CD4-positive, alpha-beta T cell treated with Interleukin-4 for 1 hour (primary cell): ENCODE results near the gene MACROD2.

Experiments
- DNase-seq, 2 donors: peaks; one replicate each; pipeline ENCODE4 v3.0.0-alpha.2; 2020 to 2022

MACROD2 gene

DNA sequence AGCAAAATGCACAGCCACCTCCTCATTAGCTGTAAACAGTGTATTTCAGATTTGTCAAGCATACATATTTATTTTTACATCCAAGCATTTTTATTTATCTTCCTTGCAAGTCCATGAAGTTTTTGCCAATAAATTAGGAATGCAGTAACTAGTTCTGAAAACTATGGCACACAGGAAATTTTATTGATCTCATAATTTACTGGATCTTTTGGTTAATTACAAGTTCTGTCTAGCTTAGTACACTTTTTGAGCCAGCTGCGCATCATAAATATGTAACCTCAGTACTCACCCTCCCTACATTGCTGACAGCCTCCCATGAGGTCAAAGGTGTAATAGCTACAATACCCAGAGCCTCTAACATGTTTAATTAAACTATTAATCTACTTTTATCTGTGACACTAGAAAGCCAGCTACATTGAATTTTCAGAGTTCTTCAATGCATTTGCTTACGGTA lies 1679.8 kb downstream of the MACROD2 start:
- no peak for DNase-seq

DNA sequence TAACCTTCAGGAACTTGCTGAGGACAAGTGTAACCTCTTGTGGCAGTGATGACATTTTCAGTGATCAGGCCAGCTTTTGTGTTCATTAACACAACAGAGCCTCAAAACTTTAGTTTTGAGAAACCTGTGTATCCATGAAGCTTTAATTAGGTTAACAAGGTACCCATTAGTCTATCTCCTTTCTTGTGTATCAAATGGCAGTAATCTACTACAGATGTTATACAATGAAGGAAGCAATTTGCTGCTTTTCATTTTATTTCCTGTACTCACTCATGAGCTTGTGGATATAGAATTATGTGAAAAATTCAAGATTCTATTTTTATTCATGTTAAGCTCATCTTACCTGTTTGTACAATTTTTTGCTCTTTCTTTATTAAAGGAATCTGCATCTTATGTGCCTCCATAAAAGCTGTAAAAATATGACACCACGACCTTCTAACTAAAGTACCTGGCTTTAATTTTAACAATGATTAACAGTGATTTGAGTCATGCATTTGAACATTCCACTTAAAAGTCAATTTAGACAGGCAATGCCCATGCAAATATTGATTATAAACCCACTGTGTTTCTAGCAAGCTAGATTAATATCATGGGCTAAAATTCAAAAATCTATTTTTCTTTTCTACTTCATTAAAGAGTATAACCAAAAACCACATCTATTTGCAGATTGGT lies 1680.6 kb downstream of the MACROD2 start:
- DNase-seq: no peak

DNA sequence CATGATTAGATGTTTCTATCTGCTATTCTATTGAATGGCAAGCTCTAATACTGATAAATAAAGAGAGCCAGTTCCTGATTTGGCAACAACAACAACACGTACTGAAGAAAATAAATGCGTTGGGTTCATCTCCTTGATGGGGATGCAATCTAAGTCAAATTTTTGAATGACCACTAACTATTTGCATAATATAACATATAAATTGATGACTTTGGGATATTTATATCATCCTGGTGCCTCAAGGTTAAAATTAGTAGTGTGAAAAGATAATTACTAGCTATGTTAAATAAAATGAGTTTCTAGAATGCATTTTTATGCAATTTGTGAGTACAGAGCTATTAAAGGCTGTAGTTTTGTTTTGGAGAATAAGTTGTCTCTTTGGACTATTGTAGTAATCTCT lies 1681.5 kb downstream of the MACROD2 start:
- no peak for DNase-seq

DNA sequence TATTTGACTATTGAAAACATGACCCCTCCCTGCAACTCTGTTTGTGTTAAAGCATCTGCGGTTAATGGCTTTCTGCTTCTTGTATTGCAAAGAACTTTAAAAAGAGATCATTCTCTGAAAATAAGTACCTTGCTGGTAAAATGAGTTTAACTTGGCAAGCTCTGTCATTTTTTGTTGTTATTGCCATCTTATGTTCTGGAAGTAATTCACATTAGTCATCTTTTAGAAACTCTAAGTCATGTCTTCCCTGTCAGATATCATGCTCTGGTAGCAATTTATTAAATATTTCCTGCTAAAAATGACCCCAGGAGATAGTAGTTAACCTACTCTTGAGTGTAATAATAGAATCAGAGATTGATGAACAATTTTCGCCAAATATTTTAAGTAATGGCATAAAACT lies 1687.4 kb downstream of the MACROD2 start:
- no peak for DNase-seq

DNA sequence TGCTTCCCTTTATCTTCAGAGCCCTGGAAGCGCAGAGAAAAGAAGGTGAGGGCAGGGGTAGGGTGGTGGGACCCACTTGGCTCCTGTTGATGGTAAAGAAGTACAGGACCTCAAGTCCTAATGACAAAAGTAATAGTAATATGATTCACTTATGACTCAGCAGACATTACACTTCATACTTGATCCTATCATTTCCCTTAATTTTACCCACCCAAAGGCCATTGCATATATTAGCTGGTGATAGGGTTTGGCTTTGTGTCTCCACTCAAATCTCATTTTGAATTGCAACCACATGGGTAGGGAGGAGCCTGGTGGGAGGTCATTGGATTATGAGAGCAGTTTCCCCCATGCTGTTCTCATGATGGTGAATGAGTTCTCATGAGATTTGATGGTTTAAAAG lies 1697.3 kb downstream of the MACROD2 start:
- DNase-seq: no peak

DNA sequence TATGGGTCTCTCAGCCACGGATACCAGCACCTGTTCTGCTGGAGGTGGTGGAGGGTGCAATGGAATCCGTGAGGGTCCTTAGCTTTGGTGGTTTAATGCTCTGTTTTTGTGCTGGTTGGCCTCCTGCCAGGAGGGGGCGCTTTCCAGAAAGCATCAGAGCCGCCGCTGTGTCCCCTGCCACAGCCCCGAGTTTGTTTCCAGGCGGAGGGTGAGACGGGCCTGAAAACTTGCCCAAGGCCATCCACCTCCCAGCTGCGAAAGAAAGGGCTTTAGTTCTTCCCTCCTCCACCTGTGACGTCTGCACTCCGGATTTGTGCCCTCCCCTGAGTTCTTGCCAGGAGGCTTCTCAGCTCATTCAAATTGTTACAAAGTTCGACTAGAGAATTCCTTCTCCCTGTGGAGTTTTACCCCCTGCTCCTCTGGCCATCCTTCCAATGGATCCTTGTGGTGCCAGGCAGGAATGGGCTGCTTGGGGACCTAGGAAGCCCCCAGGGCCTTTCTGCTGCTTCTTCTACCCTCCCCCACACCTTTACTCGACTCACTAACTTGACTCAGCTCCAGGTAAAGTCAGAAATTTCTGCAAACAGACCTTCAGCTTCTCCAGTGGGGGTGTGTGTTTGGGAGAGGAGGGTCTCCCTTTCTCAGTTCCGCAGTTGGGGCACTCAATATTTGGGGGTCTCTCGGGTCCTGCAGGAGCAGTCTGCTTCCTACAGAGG lies 1704.3 kb downstream of the MACROD2 start:
- no peak for DNase-seq

DNA sequence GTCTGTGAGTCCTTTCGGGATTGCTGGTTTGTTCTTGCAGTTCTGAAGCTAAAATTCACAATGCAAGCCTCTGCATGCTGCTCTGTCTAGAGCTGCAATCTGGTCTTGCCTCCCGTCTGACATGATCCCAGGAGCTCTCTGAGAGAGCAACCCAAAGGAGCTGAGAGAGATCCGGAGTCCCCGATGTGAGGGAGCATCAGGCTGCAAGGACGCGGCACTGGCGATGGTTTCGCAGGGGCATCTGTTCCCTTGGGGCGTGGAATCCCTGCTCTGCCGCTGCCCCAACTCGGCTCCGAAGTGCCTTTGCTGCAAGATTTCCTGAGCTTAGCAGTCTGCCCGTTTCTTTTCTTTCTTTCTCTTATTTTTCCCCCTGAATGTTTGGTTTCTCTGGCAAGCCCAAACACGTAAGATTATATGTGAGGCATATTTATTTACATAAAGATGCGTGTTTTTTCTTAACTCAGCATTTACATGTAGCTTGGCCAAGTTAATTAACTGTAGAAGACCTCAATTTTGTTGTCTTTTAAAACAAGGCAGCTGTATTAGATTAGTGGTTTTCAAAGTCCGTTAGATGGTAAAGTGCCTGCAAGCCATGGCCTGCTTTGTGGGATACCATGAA lies 1704.9 kb downstream of the MACROD2 start:
- DNase-seq: no peak

DNA sequence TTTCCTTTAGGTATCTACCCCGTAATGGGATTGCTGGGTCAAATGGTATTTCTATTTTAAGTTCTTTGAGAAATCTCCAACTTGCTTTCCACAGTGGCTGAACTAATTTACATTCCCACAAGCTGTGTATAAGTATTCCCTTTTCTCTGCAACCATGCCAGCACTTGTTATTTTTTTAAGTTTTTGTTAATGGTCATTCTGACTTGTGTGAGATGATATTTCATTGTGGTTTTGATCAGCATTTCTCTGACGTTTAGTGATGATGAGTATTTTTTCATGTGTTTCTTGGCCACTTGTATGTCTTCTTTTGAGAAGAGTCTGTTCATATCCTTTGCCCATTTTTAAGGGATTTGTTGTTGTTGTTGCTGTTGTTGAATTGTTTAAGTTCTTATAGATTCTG lies 1706.8 kb downstream of the MACROD2 start:
- no peak for DNase-seq

DNA sequence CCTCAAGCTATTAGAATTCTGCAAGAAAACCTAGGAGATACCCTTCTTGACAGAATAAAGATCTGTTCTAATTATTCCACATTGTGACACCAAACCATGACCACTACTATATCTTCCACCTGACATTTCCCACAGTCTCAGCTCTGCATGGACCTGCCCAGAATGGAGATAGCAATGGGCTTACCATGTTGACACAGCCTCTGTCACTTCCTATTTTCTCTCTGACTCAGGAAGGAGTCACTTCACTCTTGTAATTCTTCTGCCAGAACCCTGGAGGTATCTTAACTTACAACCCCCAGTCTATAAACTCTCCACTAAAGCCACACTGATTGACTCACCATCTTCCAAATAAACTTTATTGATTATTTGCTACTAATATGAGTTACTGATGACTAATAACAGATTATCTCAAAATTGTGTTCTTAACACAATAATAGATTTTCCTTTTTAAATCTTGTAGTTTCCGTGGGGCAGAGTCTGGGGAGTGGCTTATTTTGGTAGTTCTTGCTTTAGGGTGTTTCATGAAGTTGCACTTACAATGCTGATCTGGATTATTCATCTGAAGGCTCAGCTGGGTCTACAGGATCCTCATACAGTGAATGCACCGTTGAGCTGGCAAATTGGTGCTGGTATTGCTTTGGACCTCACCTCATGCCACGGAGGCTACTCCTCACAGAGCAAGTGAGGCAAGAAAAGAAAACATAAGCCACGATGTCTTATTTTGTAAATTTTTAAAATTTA lies 1708.0 kb downstream of the MACROD2 start:
- DNase-seq: no peak

DNA sequence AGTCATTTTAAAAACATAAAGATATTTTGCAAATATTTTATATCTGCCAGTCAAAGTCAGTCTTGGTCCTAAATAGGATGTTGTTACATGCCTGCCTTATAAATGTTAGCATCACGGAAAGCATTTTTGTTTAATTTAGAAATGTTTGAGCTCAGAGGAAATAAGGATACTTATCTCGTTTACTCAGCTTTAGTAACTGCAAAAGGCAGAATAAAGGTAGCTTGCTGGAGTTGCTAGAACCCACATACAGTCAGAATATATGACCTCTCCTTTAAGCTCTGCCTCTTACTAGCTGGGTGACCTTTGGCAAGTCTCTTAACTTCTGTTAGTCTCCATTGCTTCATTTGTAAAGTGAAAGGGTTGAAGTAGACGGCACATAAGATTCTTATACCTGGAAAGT lies 1710.7 kb downstream of the MACROD2 start:
- DNase-seq: no peak

DNA sequence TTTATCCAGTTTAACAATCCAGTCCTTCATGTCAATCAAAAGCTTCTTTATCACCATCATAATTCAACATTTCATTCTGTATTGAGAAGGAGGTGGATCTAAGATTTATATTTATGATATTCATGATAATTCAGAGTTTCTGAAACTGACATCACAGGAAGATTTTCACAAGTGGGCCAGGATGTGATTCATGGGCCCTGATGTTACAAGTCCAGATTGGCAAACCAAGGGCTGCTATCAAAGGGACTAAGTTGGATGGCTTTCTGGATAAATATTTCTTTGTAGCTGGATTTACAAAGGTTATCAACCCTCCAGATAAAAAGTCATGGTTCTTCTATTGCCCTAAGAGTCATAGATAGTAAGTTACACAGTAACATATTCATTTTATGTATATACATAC lies 1711.4 kb downstream of the MACROD2 start:
- no peak for DNase-seq

DNA sequence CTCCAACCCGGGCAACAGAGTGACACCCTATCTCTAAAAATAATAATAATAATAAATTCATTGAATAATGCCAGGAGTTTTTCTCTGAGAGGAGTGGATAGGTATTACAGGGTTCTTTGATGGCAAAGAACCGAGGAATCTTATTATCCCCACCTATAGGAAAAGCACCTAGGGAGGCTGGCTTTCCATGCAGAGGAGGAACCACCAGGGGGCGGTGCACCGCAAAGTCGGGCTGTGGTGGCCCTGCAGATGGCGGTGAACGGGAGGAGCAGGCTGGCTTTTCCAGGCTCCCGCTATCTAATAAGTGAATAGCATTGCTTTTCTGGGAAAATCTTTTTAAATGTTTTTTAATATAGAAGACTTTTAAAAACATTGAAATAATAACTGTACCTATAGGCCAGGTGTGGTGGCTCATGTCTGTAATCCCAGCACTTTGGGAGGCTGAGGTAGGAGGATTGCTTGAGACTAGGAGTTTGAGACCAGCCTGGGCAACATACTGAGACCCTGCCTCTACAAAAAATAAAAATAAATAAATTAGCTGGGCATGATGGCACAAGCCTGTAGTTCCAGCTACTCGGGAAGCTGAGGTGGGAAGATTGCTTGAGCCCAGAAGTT lies 1713.8 kb downstream of the MACROD2 start:
- DNase-seq: peak; percentile 1 to 19

DNA sequence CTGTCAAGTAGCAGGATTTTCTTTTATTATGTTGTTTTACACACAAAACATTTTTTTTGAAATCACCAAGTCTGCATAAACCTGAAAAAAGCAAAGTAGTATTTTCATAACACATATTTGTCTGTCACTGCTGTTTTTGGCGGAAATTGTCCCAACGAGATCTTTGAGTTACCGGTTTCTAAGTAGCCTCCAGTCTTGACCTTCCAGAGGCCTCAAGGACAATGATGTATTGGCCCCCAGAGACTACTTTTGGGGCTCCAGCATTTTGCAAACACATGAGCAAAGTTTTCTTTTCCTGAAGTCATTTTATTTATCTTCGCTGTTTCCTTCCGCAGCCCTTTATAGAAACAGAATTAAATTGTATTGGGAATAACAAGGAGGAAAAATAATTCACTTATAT lies 1715.3 kb downstream of the MACROD2 start:
- no peak for DNase-seq

DNA sequence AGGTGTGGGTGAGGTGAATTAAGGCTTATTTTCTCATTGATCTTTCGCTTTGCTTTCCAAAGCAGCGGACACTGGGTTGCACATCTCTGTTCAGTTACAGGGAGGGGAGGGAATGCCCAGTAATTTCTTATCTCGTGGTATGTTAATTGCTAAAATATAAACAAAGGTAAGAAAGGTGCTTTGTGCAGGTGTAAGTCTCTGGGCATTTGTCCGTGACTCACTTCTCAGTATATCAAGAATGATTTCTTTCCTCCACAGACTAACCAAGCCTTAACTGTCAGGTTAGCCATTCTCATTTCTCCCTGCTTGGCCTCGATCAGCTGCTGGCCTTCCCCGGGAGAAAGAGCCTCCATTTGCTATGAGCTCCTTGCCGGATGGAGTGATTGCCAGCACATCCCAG lies 1715.9 kb downstream of the MACROD2 start:
- no peak for DNase-seq

DNA sequence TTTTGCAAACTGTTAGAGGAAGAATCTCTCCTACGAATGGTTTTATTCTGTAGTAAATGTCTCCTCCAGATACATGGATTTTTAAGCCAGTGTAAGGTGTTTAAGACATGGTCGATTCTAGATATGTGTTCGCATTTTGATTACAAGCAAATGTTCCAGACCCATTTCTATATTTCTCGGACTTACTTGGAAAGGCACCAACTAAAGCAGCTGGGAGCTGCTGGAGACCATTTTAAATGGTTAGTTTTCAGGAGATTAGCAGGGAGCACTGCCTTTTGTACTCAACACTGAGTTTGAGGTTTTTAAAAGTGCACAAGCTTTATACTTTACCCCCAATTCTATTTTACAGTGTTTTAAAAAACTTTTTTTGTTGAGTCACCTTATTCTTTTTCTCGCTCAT lies 1720.9 kb downstream of the MACROD2 start:
- no peak for DNase-seq

DNA sequence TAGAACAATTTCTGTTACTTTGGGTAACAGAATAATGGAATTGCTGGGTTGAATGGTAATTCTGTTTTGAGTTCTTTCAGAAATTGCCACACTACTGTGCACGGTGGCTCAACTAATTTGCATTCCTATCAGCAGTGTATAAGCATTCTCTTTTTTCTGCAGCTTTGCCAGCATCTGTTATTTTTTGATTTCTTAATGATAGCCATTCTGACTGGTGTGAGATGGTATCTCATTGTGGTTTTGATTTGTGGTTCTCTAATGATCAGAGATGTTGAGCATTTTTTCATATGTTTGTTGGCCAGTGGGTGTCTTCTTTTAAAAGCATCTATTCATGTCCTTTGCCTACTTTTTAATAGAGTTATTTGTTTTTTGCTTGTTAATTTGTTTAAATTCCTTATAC lies 1731.1 kb downstream of the MACROD2 start:
- DNase-seq: no peak

DNA sequence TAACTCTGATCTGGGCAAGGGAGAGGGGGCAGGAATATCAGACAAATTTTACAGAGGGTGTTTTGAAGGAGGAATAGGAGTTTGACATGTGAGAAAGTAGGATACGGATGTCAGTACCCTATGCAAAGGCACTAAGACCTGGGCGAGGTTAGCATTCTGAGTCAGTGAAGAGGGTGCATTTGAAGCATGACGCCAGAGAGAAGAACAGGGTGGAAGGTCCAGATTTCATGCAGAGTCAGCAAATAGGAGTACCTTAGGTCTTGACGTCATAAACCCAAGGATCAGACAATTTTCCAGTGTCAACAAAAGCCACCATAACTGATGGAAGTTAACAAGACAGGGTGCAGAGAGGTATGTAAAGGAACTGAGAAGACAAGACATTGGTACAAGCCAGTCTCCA lies 1738.7 kb downstream of the MACROD2 start:
- DNase-seq: no peak

DNA sequence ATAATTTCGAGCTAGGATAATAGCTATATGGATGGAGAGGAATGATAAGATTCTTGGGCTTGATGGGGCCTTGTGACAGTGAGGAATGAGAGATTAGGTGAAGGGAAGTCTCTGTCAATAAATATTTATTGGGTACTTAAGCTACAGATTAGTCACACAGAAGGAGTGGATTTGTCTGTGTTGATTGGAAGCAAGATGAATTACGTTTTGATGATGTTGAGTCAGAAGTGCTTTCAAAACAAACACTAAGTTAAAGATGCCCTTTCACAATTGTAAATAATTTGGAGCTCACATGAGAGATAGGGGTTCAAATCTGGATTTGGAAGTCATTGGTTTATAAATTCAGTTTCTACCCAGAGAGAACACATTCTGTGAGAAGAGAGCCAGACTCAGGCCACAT lies 1743.7 kb downstream of the MACROD2 start:
- no peak for DNase-seq

DNA sequence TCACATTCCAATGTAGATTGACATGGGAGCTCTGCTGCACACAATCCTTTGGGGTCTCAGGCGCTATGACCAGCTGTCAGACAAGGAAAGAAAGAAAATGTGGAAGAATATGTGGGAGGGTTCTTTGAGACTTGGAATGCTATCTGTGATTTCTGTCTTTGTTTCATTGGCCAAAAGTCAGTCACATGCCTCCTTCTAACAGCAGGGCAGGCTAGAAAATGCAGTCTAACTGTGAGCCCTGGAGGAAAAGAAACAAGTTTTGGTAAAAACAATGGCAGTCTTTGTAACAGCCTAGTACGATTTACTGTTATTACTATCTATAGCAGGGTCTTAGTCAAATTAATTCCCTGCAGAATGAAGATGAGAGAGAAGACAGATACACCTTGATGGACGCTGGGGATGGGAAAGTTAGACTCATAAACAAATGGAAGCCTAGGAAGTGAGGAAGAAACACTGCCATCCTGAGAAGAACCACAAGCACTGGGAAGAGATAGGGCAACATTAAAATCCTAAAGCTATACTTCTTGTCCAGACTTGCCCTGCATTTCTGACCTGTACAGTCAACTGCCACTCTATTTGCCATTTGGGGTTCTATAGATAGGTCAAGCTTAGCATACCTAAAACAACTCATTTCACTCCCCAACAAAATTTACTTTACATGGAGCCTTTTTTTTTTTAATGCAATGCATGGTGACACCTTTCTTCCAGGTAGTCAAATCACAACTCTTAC lies 1744.9 kb downstream of the MACROD2 start:
- DNase-seq: no peak

DNA sequence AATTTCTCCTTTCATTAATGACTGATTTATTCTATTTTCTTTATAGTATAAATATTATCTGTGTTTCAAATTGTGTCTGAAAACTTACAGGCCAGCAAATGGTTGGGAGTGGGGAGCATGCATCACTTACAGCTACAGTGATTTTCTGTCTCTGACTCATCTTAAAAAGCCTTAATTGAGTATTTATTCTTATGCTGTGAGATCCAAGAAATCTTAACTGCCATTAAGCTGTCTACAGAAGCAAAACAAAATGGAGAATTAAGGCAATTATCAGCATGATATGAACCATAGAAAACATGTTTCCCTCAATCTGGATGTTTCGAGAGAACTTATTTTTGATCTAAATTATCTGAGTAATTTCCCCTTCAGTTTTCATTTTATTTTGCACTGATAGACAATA lies 1746.8 kb downstream of the MACROD2 start:
- DNase-seq: no peak

DNA sequence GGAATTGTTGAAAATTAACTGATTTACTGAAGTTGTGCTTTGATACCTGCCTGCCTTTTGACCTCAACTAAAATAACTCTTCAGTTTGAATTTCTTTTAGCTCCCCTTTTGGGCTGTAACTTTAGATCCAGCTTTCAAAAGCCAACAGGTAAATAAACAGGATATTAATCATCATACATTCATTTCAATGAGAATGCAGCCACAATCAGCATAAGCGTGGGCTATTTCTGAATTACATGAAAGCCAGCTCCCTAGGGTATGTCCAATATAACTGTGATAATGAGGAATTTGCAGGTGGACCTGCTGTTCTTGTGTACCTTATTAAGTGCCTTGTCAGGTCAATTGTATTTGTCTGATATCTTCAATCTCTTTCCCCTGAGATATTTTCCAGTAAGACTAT lies 1747.3 kb downstream of the MACROD2 start:
- DNase-seq: no peak

DNA sequence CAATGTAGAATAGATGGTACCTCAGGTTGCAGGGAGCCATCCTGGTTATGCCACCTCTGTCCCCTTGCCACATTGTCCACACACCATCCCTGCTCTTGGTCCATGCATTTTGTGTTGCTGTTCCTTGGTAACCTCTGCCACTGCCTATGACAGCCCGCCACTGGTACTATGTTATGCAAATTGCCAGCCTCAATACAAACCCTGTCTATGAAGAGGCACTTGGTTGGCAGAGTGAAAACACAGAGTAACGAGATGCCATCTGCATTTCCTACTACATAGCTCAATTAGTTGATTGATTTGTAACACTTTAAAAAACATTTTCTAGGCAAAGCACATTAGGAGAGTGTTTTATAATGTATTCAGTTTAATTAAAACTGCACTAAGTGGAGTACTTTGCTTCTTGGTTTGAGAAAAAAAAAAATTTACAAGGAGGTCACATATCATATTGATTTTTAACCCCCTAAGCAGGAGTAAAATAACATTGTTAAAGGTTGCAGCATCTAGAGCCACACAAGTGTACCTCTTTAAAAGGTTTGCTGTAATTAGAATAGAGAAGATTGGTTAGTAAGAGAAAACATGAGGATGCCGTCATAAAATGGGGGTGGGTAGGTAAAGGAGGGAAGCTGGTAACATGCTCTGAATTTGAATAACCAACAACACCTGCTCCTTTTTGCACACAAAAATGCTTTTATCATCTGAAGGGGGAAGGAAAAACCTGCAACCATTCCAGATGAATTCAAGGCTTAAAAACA lies 1760.9 kb downstream of the MACROD2 start:
- DNase-seq: no peak
